Measurements from ENCODE around the gene KRTAP5-7. TPM values are rescaled to one million over a fixed set of nuclear protein-coding genes. Genes with fewer than 3 reads are reported as not detected.

Gene KRTAP5-7
- total and polyA plus RNA-seq, 4 donors = 0.19 TPM; not detected in 3

GRCh38 chr11:71505001-71505400 is 22.1 kb upstream of the KRTAP5-7 start (continued):
- TF ChIP-seq, protein P1, sequence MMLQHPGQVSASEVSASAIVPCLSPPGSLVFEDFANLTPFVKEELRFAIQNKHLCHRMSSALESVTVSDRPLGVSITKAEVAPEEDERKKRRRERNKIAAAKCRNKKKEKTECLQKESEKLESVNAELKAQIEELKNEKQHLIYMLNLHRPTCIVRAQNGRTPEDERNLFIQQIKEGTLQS (IDR thresholded peaks at IDR 0.05) = no peak

DNA sequence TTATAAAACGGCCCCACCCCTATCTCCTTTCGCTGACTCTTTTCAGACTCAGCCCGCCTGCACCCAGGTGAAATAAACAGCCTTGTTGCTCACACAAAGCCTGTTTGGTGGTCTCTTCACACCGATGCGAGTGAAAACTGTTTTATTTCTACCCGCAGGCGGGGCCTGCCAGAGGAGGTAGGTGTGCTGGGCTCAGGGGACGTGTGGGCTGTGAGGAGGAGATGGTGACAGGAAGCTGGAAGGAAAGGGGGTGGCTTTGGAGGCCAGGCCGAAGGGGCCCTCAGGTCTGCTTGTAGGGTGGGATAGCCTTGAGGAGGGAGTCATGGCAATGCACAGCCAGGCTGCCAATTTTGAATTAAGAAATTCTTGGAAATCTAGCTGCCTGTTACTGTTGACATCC is 21.3 kb upstream of the KRTAP5-7 start:
- peaks cover 0 to 4% (median 0%) of the 10 kb centered on the region in 4 donors for H3K4me1 ChIP-seq (ENCODE audit: control insufficient read depth in 4 of 4, insufficient read depth in 4 of 4, low read length in 3 of 4)
- no peak for DNase-seq (ENCODE audit: low spot score)
- peaks cover 2 to 10% (median 3%) of the 10 kb centered on the region in 4 donors for H3K36me3 ChIP-seq (ENCODE audit: control insufficient read depth in 4 of 4, insufficient read depth in 3 of 4, low read depth in 1 of 4, low read length in 3 of 4)
- TF ChIP-seq FOXA2 (IDR thresholded peaks at IDR 0.05) (no peak), MAX (IDR thresholded peaks at IDR 0.05) (no peak), NR2F2 (IDR thresholded peaks at IDR 0.05) (no peak), HNF4A (conservative IDR thresholded peaks at IDR 0.05) (no peak), TAF1 (conservative IDR thresholded peaks at IDR 0.05) (no peak), RXRA (IDR thresholded peaks at IDR 0.05) (no peak), ZBTB33 (IDR thresholded peaks at IDR 0.05) (no peak), RAD21 (IDR thresholded peaks at IDR 0.05) (no peak), EGR1 (IDR thresholded peaks at IDR 0.05; ENCODE audit: low read depth in 2 of 2) (no peak), SP1 (IDR thresholded peaks at IDR 0.05) (no peak), JUND (IDR thresholded peaks at IDR 0.05) (no peak), FOXA1 (IDR thresholded peaks at IDR 0.05) (no peak), GABPA (IDR thresholded peaks at IDR 0.05 in 1 of 2, conservative IDR thresholded peaks at IDR 0.05 in 1 of 2) (no peak), YY1 (IDR thresholded peaks at IDR 0.05) (no peak), CTCF (IDR thresholded peaks at IDR 0.05; ENCODE audit: low read depth, low read length, missing input control) (no peak), HNF4G (IDR thresholded peaks at IDR 0.05) (no peak)
- TF ChIP-seq, protein P1 (IDR thresholded peaks at IDR 0.05) = no peak
- TF ChIP-seq, protein P2, sequence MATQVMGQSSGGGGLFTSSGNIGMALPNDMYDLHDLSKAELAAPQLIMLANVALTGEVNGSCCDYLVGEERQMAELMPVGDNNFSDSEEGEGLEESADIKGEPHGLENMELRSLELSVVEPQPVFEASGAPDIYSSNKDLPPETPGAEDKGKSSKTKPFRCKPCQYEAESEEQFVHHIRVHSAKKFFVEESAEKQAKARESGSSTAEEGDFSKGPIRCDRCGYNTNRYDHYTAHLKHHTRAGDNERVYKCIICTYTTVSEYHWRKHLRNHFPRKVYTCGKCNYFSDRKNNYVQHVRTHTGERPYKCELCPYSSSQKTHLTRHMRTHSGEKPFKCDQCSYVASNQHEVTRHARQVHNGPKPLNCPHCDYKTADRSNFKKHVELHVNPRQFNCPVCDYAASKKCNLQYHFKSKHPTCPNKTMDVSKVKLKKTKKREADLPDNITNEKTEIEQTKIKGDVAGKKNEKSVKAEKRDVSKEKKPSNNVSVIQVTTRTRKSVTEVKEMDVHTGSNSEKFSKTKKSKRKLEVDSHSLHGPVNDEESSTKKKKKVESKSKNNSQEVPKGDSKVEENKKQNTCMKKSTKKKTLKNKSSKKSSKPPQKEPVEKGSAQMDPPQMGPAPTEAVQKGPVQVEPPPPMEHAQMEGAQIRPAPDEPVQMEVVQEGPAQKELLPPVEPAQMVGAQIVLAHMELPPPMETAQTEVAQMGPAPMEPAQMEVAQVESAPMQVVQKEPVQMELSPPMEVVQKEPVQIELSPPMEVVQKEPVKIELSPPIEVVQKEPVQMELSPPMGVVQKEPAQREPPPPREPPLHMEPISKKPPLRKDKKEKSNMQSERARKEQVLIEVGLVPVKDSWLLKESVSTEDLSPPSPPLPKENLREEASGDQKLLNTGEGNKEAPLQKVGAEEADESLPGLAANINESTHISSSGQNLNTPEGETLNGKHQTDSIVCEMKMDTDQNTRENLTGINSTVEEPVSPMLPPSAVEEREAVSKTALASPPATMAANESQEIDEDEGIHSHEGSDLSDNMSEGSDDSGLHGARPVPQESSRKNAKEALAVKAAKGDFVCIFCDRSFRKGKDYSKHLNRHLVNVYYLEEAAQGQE (IDR thresholded peaks at IDR 0.05) = no peak
- peaks cover 0 to 6% (median 3%) of the 10 kb centered on the region in 4 donors for H3K9me3 ChIP-seq (ENCODE audit: control insufficient read depth in 4 of 4, low read length in 3 of 4)
- H3K27ac ChIP-seq (ENCODE audit: low read depth in 1 of 2, low read length in 2 of 2) = no peak overlapping the region
- WGBS = 95% methylated on average over 9 of the region's 9 CpGs
- H3K9ac ChIP-seq (ENCODE audit: low read depth in 1 of 2, low read length in 2 of 2) = no peak overlapping the region
- no peaks in the 10 kb centered on the region for H3K27me3 ChIP-seq (ENCODE audit: control insufficient read depth in 4 of 4, insufficient read depth in 4 of 4, low read length in 3 of 4)
- no peak overlapping the region for H3K4me3 ChIP-seq (ENCODE audit: low read depth in 1 of 3, low read length in 3 of 3)
